Measurements from ENCODE around the gene OLFM3.
A peak's percentile ranks its signal among the peaks of the same experiment; 100 is the strongest.

The OLFM3 gene

DNA sequence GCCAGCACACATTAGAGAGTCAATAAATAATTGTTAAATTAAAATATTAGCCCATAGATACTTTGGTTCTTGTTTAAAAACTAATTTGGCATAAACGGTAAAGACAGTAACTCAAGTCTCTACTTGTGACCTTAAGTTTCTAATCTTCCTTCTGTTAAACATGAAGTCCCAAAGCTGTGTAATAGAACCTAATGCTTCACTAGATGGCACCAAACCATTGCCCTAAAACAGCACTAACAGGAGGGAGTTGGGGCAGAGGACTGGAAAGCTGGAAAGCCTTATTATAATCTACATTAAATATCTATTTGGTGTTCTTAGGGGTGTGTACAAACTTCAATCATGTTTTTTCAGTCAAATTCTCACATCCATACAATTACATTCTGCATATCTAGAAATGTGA lies 176.7 kb downstream of the OLFM3 start:
- no peak overlapping the region for H3K4me3 ChIP-seq (replicated peaks; ENCODE audit: insufficient read depth, low read length)
- no peak overlapping the region for H3K27ac ChIP-seq (replicated peaks)
- peak in 1 of 2 experiments; percentile 5 for DNase-seq (ENCODE audit: low read depth in 1 of 2, low spot score in 1 of 2)
- TF ChIP-seq GABPA (IDR thresholded peaks at IDR 0.05; ENCODE audit: low read depth) (no peak), SPI1 (IDR thresholded peaks at IDR 0.05; ENCODE audit: borderline replicate concordance, low read depth) (no peak), POLR2AphosphoS5 (IDR thresholded peaks at IDR 0.05; ENCODE audit: low read depth) (no peak)
- TF ChIP-seq, protein P1, sequence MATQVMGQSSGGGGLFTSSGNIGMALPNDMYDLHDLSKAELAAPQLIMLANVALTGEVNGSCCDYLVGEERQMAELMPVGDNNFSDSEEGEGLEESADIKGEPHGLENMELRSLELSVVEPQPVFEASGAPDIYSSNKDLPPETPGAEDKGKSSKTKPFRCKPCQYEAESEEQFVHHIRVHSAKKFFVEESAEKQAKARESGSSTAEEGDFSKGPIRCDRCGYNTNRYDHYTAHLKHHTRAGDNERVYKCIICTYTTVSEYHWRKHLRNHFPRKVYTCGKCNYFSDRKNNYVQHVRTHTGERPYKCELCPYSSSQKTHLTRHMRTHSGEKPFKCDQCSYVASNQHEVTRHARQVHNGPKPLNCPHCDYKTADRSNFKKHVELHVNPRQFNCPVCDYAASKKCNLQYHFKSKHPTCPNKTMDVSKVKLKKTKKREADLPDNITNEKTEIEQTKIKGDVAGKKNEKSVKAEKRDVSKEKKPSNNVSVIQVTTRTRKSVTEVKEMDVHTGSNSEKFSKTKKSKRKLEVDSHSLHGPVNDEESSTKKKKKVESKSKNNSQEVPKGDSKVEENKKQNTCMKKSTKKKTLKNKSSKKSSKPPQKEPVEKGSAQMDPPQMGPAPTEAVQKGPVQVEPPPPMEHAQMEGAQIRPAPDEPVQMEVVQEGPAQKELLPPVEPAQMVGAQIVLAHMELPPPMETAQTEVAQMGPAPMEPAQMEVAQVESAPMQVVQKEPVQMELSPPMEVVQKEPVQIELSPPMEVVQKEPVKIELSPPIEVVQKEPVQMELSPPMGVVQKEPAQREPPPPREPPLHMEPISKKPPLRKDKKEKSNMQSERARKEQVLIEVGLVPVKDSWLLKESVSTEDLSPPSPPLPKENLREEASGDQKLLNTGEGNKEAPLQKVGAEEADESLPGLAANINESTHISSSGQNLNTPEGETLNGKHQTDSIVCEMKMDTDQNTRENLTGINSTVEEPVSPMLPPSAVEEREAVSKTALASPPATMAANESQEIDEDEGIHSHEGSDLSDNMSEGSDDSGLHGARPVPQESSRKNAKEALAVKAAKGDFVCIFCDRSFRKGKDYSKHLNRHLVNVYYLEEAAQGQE (IDR thresholded peaks at IDR 0.05; ENCODE audit: insufficient replicate concordance, low read depth): no peak
- TF ChIP-seq, protein P2, sequence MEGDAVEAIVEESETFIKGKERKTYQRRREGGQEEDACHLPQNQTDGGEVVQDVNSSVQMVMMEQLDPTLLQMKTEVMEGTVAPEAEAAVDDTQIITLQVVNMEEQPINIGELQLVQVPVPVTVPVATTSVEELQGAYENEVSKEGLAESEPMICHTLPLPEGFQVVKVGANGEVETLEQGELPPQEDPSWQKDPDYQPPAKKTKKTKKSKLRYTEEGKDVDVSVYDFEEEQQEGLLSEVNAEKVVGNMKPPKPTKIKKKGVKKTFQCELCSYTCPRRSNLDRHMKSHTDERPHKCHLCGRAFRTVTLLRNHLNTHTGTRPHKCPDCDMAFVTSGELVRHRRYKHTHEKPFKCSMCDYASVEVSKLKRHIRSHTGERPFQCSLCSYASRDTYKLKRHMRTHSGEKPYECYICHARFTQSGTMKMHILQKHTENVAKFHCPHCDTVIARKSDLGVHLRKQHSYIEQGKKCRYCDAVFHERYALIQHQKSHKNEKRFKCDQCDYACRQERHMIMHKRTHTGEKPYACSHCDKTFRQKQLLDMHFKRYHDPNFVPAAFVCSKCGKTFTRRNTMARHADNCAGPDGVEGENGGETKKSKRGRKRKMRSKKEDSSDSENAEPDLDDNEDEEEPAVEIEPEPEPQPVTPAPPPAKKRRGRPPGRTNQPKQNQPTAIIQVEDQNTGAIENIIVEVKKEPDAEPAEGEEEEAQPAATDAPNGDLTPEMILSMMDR (IDR thresholded peaks at IDR 0.05; ENCODE audit: insufficient read depth, low read length): no peak
- H3K27me3 ChIP-seq (ENCODE audit: insufficient read depth, poor library complexity, severe bottlenecking): no peaks in the 10 kb centered on the region

DNA sequence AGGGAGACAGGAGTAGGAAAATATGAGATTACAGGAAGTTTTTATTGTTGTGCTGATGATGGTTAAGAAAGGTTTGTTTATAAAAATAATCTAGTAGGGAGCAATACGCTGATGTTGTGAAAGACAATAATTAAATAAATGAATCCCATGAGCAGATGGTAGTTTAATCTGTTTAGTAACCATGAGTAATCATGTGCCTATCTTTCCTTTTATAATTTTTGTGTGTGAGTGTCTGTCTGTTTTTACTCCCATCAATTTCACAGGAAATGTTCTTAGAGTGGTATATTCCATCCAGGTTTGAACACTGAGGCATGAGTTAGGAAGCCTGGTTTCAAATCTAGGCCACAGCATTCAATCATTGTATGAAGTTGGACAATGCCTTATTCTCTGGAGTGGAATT lies 180.5 kb downstream of the OLFM3 start:
- no peak for DNase-seq (ENCODE audit: low read depth in 1 of 2, low spot score in 1 of 2)
- no peak for TF ChIP-seq POLR2AphosphoS5 (IDR thresholded peaks at IDR 0.05; ENCODE audit: low read depth)
- TF ChIP-seq, protein P1 (IDR thresholded peaks at IDR 0.05; ENCODE audit: insufficient replicate concordance, low read depth): no peak
- TF ChIP-seq SPI1 (IDR thresholded peaks at IDR 0.05; ENCODE audit: borderline replicate concordance, low read depth): no peak
- TF ChIP-seq, protein P2 (IDR thresholded peaks at IDR 0.05; ENCODE audit: insufficient read depth, low read length): no peak
- no peak for TF ChIP-seq GABPA (IDR thresholded peaks at IDR 0.05; ENCODE audit: low read depth)
- Histone ChIP-seq H3K27ac (replicated peaks) (no peak overlapping the region), H3K4me3 (replicated peaks; ENCODE audit: insufficient read depth, low read length) (no peak overlapping the region), H3K27me3 (ENCODE audit: insufficient read depth, poor library complexity, severe bottlenecking) (no peaks in the 10 kb centered on the region)

DNA sequence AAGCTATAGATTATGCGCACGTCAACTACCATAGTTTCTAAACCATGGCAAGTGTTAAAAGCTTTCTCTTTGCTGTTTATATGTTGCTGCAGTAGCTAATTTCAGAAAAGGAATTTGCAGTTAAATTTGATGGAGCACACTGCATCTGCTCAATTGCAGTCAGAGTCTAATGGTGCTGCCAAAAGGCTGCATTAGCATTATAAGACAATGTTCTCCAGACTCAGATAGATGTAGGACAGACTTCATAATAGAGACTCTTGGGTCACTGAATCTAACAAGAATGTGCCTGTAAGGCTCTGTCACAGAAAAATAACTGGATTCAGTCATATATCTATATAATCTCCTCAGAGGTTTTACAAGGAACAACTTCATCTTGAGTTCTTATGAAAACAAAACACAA lies 198.3 kb downstream of the OLFM3 start:
- TF ChIP-seq POLR2AphosphoS5 (IDR thresholded peaks at IDR 0.05; ENCODE audit: low read depth): no peak
- no peak for TF ChIP-seq SPI1 (IDR thresholded peaks at IDR 0.05; ENCODE audit: borderline replicate concordance, low read depth)
- TF ChIP-seq, protein P2 (IDR thresholded peaks at IDR 0.05; ENCODE audit: insufficient read depth, low read length): no peak
- TF ChIP-seq, protein P1 (IDR thresholded peaks at IDR 0.05; ENCODE audit: insufficient replicate concordance, low read depth): no peak
- TF ChIP-seq GABPA (IDR thresholded peaks at IDR 0.05; ENCODE audit: low read depth): no peak
- no peak for DNase-seq (ENCODE audit: low read depth in 1 of 2, low spot score in 1 of 2)
- no peaks in the 10 kb centered on the region for H3K27me3 ChIP-seq (ENCODE audit: insufficient read depth, poor library complexity, severe bottlenecking)
- no peak overlapping the region for H3K27ac ChIP-seq (replicated peaks)
- H3K4me3 ChIP-seq (replicated peaks; ENCODE audit: insufficient read depth, low read length): no peak overlapping the region

Data from HL-60 (cell line).